HG03060 (cell line): Measurements from ENCODE around the gene TRPC6.

Source experiments
- ATAC-seq: cut with Tn5 transposase; IDR thresholded peaks from one replicate; pipeline ENCODE4 v1.9.1; 2021; ENCODE audit warnings: low read depth, moderate number of reproducible peaks; ENCODE audit not compliant: unreplicated experiment

The TRPC6 gene

DNA sequence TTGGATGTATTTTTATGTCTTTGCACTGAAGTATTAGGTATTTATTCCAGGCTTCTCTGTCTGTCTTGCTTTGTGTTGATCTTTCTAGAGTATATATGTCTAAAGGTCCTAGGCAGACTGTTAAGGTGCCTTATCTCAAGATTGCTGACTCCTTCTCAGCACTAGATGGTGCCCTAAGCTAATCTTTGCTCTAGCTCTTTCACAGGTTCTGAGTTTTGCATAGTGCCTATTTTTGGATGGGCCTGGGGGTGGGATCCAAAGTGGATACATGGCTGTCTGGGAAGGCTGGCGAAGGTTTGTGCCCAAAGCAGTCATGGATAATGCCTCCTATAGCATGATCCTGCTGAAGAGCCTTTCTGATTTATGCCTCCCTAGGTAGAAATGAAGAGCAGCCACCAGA, 154.9 kb downstream of the TRPC6 start:
- ATAC-seq, result no peak

DNA sequence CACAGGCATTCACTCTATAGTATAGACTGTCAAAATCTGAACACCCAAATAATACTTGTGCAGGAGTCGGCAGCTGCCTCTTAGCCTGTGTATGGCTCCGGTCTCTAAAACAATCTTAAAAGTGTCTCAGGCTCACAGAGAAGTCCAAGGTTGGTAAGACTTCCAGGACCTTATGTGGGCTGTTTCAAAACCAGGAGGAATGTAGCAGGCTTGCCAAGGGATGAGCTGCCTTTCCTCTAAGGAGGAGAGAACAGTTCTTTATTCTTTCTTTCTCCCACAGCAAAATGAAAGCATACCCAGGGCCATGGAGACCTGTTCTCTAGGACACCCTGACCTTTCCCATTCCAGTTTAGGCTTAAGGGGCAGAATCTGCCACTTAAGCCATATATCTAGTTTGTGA, 176.5 kb downstream of the TRPC6 start:
- no peak for ATAC-seq
